Measurements from ENCODE around the gene IPO4. TPM values are rescaled to one million over a fixed set of nuclear protein-coding genes. Genes with fewer than 3 reads are reported as not detected.

IPO4 gene
- total and polyA plus RNA-seq, 2 of the 8 experiments (the other 6 are each of a cell fraction or from before 2014, with no cell fraction given), result 55.5 to 108 TPM

DNA sequence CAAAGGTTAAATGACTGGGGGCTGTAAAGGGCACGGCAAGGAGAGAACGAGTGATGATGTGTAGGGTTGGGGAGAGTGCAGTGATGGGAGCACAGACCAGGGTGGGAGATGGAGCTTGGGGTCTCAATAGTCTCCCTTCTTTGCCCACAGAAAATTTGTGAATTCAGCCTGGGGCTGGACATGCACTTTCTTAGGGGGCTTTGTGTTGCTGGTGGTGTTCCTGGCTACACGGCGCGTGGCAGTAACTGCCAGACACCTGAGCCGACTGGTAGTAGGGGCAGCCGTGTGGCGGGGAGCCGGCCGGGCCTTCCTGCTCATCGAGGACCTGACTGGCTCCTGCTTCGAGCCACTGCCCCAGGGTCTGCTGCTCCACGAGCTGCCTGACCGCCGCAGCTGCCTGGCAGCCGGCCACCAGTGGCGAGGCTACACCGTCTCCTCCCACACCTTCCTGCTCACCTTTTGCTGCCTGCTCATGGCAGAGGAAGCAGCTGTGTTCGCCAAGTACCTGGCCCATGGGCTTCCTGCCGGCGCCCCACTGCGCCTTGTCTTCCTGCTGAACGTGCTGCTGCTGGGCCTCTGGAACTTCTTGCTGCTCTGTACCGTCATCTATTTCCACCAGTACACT is 56.4 kb downstream of the IPO4 start (continued):
- TF ChIP-seq ATF3 (IDR thresholded peaks at IDR 0.05; ENCODE audit: insufficient read depth, low read depth, low read length) (no peak), SRF (IDR thresholded peaks at IDR 0.05; ENCODE audit: low read depth, low read length) (no peak), BACH1 (IDR thresholded peaks at IDR 0.05; ENCODE audit: low read length) (no peak), EGR1 (IDR thresholded peaks at IDR 0.05; ENCODE audit: borderline replicate concordance, low read depth, low read length) (no peak)

Measured in H1 (cell line).